NCI-H82 treated with DMSO at 0.1 percent for 48 hours (cell line): ENCODE data around the gene NSUN4.
"Not testable (repeated sequence)": the region's sequence is repeated elsewhere in the genome, so short reads cannot be mapped to it uniquely, and the experiment has no call there.

Experiments used
- DNase-seq: peaks from one replicate; lab custom pipeline; 2025; ENCODE audit not compliant: unreplicated experiment; lab: John Stamatoyannopoulos, UW

NSUN4 gene

DNA sequence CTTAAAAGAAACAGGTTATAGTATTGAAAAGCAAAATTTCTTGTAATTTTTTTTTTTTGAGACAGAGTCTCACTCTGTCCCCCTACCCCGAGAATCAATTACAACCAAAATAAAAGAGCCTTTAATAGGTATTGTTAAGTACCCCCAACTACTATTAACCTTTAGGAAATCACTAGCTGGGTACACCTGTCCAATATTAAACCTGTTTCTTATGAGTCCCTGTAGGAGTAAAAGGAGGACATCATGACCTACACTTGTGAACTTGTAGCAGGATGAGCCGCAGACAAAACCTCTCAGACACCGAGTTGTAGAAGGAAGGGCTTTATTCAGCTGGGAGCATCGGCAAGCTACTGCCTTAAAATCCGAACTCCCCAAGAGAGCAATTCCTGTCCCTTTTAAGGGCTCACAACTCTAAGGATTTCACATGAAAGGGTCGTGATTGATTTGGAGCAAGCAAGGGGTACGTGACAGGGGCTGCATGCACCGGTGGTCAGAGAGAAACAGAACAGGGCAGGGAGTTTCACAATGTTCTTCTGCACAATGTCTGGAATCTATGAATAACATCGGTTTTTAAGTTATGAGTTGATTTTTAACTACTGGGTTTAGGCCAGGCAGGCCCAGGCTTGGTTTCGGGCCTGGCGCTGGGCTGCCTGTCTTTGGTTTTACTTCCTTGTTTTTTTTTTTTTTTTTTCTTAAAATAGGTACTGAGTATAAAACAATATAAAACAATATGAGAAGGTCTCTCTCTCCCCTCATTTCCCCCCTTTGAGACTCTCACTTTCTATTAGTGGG lies 15.1 kb upstream of the NSUN4 start:
- not testable (repeated sequence) for DNase-seq

DNA sequence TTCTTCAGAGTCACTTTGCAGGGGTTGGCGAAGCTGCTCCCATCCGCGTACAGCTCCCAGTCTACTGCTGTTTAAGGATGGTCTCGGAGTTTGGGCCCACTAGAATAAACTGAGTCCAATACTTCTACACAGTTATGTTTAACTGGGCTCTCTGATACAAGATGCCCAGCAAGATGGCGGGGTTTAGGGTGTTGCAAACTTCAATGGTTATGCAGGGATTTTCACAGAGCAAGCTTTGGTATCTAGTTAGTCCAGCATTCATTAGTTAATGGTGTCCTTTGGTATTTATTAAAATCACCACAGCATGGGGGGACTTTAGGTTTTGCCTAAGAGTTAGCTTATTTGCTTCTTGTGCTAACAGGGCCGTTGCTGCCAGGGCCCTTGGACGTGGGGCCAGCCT lies 12.4 kb upstream of the NSUN4 start:
- not testable (repeated sequence) for DNase-seq

DNA sequence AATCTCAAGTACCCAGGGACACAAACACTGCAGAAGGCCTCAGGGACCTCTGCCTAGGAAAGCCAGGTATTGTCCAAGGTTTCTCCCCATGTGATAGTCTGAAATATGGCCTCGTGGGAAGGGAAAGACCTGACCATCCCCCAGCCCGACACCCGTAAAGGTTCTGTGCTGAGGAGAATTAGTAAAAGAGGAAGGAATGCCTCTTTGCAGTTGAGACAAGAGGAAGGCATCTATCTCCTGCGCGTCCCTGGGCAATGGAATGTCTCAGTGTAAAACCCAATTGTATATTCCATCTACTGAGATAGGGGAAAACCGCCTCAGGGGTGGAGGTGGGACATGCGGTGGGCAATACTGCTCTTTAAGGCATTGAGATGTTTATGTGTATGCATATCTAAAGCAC lies 10.8 kb upstream of the NSUN4 start:
- DNase-seq: not testable (repeated sequence)

DNA sequence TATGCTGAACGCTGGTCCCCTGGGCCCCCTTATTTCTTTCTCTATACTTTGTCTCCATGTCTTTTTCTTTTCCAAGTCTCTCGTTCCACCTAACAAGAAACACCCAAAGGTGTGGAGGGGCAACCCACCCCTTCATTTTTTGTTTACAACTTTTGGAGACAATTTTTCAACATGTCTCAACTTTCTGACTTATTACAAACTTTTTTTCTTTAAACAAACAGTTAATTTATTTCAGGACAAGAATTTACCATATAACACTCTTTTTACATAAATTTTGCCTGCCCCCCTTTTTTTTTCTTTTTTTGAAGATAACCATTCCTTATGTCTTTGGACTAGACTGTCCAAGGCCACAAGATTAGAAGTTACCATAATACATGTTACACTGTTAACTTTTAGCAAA lies 10.2 kb upstream of the NSUN4 start:
- not testable (repeated sequence) for DNase-seq

DNA sequence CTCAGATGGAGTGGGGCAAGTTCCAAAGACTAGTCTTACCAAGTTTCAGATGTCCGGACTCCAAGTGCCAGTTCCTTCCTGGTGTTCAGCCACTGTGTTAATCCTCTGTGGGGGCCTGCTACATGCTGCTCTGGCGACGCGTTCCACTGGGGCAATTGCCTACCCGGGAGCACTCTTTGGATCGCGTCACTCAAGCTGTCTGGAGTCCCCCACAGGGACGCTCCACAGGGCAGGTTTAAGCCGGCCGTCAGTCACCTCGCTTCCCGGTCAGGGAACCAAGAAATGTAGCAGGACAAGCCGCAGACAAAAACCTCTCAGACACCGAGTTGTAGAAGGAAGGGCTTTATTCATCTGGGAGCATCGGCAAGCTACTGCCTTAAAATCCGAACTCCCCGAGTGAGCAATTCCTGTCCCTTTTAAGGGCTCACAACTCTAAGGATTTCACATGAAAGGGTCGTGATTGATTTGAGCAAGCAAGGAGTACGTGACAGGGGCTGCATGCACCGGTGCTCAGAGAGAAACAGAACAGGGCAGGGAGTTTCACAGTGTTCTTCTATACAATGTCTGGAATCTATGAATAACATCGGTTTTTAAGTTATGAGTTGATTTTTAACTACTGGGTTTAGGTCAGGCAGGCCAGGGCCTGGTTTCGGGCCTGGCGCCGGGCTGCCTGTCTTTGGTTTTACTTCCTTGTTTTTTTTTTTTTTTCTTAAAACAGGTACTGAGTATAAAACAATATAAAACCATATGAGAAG lies 8.6 kb upstream of the NSUN4 start:
- DNase-seq: not testable (repeated sequence)

DNA sequence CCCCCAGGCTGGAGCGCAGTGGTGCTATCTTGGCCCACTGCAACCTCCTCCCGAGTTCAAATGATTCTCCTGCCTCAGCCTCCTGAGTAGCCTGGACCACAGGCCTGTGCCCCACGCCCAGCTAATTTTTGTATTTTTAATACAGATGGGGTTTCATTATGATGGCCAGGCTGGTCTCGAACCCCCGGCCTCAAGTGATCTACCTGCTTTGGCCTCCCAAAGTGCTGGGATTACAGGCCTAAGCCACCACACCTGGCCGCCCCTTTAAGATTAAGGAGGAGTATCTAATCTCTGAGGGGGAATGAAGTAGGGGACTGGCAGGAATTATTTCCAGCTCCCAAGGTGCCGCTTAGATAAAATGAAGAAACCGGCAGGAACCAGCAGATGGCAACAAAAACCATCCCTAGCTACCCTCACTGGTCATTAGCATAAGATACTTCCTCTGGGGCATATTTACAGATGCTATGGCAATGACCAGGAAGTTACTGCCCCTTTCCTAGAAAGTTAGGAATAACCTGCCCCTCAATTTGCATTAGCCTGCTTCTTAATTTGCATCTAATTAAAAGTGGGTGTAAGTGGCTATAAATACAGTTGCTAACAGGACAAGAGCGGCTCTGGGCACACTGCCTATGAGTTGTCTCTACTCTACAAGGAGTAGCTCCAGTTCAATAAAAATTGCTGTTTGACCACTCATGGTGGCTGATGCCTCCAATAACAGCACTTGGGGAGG lies 7.1 kb upstream of the NSUN4 start:
- peak; percentile 66 for DNase-seq

DNA sequence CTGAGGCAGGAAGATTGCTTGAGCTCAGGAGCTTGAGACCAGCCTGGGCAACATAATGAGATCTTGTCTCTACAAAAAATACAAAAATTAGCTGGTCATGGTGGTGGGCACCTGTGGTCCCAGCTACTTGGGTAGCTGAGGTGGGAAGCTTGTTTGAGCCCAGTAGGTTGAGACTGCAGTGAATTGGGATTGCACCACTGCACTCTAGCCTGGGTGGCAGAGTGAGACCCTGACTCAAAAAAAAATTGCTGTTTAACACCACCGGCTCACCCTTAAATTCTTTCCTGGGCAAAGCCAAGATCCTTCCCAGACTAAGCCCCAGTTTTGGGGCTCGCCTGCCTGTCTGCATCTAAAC lies 6.6 kb upstream of the NSUN4 start:
- no peak for DNase-seq

DNA sequence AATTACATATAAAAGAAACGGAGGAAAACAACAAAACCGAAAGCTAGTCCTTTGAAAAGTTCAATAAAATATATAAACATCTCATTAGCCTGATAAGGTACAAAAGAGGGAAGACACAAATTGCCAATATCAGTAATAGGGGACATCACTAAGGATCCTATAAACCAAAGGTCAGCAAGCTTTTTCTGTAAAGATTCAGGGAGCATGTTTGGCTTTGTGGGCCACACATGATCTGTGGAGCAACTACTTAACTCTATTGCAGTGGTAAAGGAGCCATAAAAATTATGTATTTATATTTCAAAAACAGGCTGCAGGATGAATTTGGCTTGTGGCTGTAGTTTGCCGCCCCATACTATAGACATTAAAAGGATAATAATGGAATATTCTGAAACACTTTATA lies 5.5 kb upstream of the NSUN4 start:
- DNase-seq: no peak

DNA sequence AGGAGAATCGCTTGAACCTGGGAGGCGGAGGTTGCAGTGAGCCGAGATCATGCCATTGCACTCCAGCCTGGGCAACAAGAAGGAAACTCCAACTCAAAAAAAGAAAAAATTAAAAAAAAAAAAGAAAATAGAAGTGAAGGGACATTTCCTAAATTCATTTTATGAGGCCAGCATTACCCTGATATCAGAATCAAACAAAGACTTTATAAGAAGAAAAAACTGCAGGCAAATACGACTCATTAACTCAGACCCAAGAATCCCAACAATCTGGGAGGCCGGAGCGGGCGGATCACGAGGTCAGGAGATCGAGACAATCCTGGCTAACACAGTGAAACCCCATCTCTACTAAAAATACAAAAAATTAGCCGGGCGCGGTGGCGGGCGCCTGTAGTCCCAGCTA lies 3.2 kb upstream of the NSUN4 start:
- not testable (repeated sequence) for DNase-seq

DNA sequence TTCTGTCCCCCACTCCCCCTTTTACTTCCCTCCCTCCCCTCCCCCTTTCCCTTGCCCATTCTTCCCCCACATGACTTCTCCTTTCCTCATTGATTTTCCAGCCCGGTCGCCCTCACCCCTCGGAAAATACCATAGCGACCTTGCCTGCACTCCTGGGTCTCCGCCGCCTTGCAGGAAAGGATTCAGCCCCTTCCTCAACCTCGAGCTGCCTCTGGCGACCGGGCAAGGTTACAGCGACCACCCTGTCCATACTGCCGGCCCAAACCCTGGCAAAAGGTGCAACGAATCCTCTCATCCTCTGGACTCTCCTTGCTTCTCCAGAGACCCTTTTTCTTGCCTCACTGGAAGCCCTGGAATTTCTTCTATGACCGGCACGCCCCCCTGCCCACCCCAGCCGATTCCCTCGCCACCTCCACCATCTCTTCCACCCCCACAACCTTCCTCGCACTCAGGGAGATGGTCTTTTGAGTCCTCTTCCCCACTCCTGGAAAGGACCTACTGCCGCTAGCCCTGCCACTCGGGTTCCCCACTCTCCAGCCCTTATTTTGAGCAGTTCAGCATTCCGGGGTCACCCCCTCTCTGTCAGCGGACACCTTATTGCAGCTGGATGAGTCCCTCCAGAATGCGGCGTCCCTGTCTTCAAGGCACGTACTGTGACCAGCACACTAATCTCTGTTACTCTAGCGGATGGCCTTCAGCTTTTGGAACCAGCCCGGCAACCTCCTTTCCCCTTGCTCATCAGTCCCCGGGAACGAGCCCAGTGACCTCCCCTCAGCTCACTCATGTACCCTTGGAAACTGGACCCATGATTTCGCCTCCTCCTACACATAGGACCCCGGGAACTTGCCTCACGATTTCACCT lies 846 bp downstream of the NSUN4 start:
- DNase-seq: no peak

DNA sequence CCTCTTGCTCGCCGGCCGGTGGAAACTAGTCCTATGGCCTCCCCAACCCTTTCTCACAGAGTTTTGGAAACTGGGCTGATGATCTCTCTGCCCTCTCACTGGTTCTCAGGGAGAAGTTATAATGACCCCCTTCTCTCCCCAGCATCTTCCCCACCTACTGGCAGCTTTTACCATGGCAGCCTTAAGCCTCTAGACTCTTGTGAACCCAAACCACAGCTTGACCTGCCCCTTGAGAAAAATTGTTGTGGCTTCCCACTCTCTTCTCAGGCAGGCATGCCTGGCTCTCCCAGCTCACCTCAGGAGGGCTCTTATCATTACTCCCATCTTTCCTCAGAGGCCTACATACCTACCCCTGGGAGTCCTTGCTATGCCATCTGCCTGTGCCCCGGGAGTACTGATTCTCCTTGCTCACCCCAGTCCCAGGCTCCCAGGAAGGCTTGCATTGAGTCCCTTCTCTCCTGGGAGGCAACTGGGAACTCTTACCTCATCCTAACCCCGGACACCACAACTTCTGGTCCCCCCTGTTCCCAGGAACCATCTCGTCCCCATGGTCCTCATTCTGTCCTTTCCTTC lies 1.6 kb downstream of the NSUN4 start:
- no peak for DNase-seq

DNA sequence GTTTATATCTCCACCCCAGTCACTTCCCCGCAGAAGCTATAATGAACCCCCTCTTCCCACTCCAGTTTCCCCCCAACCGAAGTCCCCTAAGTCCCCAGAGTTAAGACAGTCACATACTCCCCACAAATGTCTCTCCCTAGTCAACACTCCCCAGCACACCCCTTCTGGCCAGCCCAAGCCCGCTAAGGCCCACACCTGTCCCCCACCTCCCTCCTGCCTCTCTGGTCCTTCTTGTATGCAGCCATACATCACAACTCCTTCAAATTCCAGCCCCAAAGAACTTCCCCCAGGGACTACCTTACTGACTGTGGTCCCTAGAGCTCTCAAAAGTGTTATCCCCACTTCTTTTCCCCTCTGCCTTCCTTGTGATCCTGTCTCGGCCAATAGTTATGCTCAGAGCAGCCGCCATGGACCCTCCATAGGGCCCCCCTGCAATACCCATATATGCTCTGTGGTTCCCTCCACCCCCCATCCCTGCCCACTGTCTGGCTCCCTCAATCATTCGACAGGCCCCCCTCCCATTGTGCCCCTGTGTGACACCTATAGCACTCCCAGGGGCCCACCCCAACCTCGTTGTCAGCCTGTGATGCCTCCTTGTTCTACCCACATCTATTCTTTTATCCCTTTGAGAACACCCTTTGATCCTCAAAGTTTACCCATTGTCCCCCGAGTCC lies 2.2 kb downstream of the NSUN4 start:
- no peak for DNase-seq

DNA sequence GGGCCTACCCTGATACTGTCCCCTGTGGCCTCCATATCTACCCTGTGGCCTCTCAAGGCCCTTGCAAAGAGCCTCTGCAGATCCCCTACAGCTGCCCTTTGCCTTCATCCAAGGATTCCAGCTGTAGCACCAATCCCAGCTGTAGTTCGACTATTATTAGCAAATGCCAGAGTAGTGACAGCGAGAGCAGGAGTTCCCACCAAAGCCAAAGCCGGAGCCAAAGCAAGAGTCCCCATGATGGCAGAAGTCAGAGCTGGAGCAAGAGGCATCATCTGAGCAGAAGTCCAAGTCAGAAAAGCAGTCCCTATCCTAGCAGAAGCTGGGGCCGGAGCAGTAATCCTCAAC lies 2.7 kb downstream of the NSUN4 start:
- DNase-seq: no peak

DNA sequence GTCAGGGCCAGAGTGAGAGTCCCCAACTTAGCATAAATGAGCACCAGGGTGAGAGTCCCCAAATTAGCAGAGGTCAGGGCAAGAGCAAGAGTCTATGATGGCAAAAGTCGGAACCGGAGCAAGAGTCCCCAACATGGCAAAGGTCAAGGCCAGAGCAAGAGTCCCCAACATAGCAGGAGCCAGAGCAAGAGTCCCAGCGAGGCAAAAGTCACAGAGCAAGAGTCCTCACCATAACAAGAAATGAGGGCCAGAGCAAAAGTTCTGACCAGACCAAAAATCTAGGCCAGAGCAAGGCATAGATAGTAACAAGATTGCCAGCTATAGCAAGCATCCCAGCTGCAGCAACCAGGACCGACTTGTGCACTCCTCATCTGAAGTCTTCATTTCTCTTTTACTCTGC lies 3.1 kb downstream of the NSUN4 start:
- no peak for DNase-seq

DNA sequence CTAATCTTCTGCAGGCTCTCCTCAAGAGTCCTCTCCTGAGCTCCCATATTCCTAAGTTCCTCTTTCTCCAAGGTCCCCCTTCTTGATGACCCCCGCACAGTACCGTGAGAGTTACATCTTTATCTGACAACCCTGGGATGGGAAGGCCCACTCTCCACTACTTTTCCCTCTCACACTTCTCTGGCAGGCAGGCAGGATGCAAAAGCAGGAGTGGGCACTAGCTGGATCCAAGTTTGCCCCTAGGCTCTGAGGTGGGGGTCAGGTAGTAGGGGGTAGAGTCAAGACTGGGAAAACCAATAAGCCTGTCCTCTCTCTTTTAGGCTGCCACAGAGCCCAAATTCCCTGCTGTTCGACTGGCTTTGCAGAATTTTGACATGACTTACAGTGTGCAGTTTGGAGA lies 3.9 kb downstream of the NSUN4 start:
- DNase-seq: no peak

DNA sequence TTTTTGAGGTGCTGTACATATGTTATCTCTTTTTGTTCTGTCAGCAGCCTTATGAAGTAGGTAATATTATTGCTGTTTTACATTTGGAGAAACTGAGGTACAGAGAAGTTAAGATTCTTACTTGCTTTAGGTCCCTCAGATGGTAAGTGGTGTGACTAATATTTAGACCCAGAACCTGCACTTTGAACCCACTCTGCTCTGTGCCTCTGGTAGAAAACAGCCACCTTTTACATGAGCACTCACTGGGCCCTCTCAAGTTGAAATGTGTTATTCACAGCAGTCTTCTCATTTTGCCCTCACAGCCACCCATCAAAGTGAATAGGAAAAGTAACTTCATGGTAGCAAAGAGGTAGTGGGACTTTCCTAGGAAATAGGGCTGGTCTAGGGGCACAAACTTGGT lies 4.7 kb downstream of the NSUN4 start:
- DNase-seq: no peak

DNA sequence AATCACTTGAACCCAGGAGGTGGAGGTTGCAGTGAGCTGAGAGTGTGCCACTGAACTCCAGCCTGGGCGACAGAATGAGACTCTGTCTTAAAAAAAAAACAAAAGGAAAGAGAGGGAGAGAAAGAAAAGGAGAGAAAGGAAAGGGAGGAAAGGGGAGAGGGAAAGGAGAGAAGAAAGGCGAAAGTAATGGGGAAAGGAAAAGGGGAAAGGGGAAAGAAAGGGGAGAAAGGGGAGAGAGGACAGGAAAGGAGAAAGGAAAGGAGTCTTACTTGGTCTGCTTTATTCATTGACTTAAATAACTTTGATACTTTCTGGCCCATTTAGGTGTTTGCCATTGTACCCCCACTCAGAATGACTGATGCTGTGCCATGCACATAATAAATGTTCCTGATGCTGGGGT lies 11.8 kb downstream of the NSUN4 start:
- no peak for DNase-seq

DNA sequence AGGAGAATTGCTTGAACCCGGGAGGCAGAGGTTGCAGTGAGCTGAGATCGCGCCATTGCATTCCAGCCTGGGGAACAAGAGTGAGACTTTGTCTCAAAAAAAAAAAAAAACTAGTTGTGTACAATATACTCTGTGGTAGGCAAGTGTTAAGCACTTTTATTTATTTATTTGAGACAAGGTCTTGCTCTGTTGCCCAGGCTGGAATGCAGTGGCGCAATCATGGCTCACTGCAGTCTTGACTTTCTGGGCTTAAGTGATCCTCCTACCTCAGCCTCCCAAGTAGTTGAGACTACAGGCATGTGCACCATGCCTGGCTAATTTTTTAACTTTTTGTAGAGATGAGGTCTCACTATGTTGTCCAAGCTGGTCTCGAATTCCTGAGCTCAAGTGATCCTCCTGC lies 15.3 kb downstream of the NSUN4 start:
- not testable (repeated sequence) for DNase-seq

DNA sequence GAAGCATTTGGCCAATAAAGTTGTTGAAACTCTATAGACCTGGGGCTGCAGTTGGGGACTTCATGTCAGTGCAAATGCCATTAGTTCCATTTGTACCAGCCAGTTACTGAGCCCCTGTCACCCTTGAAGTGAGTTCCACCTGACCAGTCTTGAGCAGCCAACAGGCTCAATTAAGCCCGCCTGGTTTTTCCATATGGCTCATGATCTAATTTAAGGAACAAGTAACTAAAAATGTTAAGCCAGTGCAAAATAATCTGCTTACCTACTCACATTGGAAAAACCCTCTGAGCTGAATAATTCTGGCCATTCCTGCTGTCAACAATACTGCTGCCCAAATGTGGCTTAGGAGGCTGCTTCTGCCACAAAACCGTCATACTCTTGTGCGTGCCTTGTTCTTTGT lies 21.6 kb downstream of the NSUN4 start:
- peak; percentile 98 for DNase-seq

DNA sequence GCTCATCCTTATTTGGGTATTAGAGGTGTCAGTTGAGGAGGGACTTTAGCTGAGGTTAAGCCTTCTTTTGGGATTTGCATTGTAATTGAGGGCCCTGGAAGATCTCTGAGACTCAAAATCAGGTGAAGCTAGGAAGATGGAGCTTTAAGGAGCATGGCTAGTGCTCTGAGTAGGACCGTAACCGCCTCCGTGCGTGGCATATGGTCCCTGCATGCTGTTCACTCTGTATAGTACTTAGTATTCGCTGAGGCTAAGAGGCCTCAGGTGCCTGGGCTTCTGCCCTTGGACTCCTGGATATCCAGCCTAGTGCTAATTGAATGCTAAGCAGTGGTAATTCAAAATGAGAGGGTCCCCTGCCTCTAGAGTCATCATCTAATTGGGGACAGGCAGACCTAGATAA lies 22.5 kb downstream of the NSUN4 start:
- peak; percentile 99 for DNase-seq
